Stimulated activated CD8-positive, alpha-beta memory T cell treated with anti-CD3 and anti-CD28 coated beads, Interleukin-2, amount 100 ng/mL, for 1 hour (primary cell): Measurements from ENCODE around the gene PITX2.

Source experiments
- DNase-seq, 2 donors: peaks; one replicate each; pipeline ENCODE4 v3.0.0-alpha.2; 2020; ENCODE audit warnings: low read depth in 2 of 2

PITX2 gene

GRCh38 chr4:110622841-110623717, at the start of gene PITX2:
TSS of gene PITX2 (minus strand) at chr4:110623077. CDS start at chr4:110622460, 617 bp downstream.
- no peak for DNase-seq

GRCh38 chr4:110671679-110672078, 48.8 kb upstream of the PITX2 start:
- no peak for DNase-seq

GRCh38 chr4:110669663-110670062, 46.8 kb upstream of the PITX2 start:
- DNase-seq, result no peak

GRCh38 chr4:110668463-110669235, 45.8 kb upstream of the PITX2 start:
- no peak for DNase-seq

- no peak for DNase-seq
Measured at GRCh38 chr4:110667670-110668069, 44.8 kb upstream of the PITX2 start.

GRCh38 chr4:110666030-110666429, 43.2 kb upstream of the PITX2 start:
- DNase-seq, result no peak

- no peak for DNase-seq
Measured at GRCh38 chr4:110663738-110664444, 41.0 kb upstream of the PITX2 start.

- no peak for DNase-seq
Measured at GRCh38 chr4:110663206-110663605, 40.3 kb upstream of the PITX2 start.

GRCh38 chr4:110660755-110661154, 37.9 kb upstream of the PITX2 start:
- DNase-seq, result no peak

- no peak for DNase-seq
Measured at GRCh38 chr4:110654254-110654635, 31.4 kb upstream of the PITX2 start.

- DNase-seq, result no peak
Measured at GRCh38 chr4:110653321-110654253, 30.7 kb upstream of the PITX2 start.

- DNase-seq, result no peak
Measured at GRCh38 chr4:110644008-110644407, 21.1 kb upstream of the PITX2 start.

GRCh38 chr4:110643096-110643495, 20.2 kb upstream of the PITX2 start:
- no peak for DNase-seq

GRCh38 chr4:110641218-110641617, 18.3 kb upstream of the PITX2 start:
- DNase-seq, result no peak

- no peak for DNase-seq
Measured at GRCh38 chr4:110640576-110640975, 17.7 kb upstream of the PITX2 start.

- DNase-seq, result no peak
Measured at GRCh38 chr4:110639207-110640090, 16.6 kb upstream of the PITX2 start.

- DNase-seq, result no peak
Measured at GRCh38 chr4:110638089-110638746, 15.3 kb upstream of the PITX2 start.

- DNase-seq, result no peak
Measured at GRCh38 chr4:110637408-110638088, 14.7 kb upstream of the PITX2 start.
